MCF 10A (cell line): ENCODE results near the gene PTPRT. TPM values are rescaled to one million over a fixed set of nuclear protein-coding genes. Genes with fewer than 3 reads are reported as not detected.

ENCODE experiments used
- BruUV-seq: library from RNA; stranded (reverse); fragments of 400-500 nt; replicated peaks from 2 replicates; lab custom pipeline; 2021; lab: Mats Ljungman, UMichigan
- CTCF ChIA-PET: fragments of 300-600 bp; sonication (Branson Sonifier 250); formaldehyde crosslinking; extraction: SDS; loops from one replicate; lab custom pipeline; 2021; ENCODE audit warnings: antibody characterized with exemption, inconsistent platforms; lab: Yijun Ruan, JAX
- POLR2A ChIA-PET: fragments of 300-600, 350-650 bp; sonication (Branson Sonifier 250); formaldehyde crosslinking; extraction: SDS; loops from one replicate; lab custom pipeline; 2020; ENCODE audit warnings: antibody characterized with exemption, inconsistent platforms; lab: Yijun Ruan, JAX
- DNase-seq: peaks from one replicate; pipeline ENCODE4 v3.0.0-alpha.2; 2018; ENCODE audit not compliant: unreplicated experiment
- H3K27ac Mint-ChIP-seq: one replicate; pipeline ENCODE4 v1.8.0; 2022; ENCODE audit warnings: mild to moderate bottlenecking, low read depth, mixed read lengths; ENCODE audit not compliant: unreplicated experiment
- H3K27me3 Mint-ChIP-seq: one replicate; pipeline ENCODE4 v1.8.0; 2022; ENCODE audit warnings: mixed read lengths; ENCODE audit not compliant: insufficient read depth, unreplicated experiment
- H3K36me3 Mint-ChIP-seq: one replicate; pipeline ENCODE4 v1.8.0; 2022; ENCODE audit warnings: mild to moderate bottlenecking, moderate library complexity, mixed read lengths; ENCODE audit not compliant: insufficient read depth, unreplicated experiment
- H3K4me1 Mint-ChIP-seq: one replicate; pipeline ENCODE4 v1.8.0; 2022; ENCODE audit warnings: mixed read lengths; ENCODE audit not compliant: insufficient read depth, unreplicated experiment
- H3K4me3 Mint-ChIP-seq: one replicate; pipeline ENCODE4 v1.8.0; 2022; ENCODE audit warnings: mild to moderate bottlenecking, moderate library complexity, mixed read lengths; ENCODE audit not compliant: unreplicated experiment
- H3K9me3 Mint-ChIP-seq: one replicate; pipeline ENCODE4 v1.8.0; 2022; ENCODE audit warnings: mixed read lengths; ENCODE audit not compliant: unreplicated experiment
- CTCF ChIP-seq: fragments of 200-600 bp; IDR thresholded peaks from one replicate; pipeline ENCODE4 v1.8.0; 2022; ENCODE audit warnings: antibody characterized with exemption, mild to moderate bottlenecking; ENCODE audit not compliant: unreplicated experiment
- intact Hi-C: fragments of 100-400 bp; cut with micrococcal nuclease; formaldehyde crosslinking; loops from 2 replicates; pipeline ENCODE4 v1.14.1; 2022
- total RNA-seq: library from RNA; stranded (reverse); gene quantifications from 2 replicates; pipeline ENCODE4 v1.2.3, GENCODE V29; 2022

PTPRT gene
- total RNA-seq, 1 experiment from 2014 or later: not detected

GRCh38 chr20:42961771-42962170 lies 227.9 kb downstream of the PTPRT start:
- DNase-seq: no peak

GRCh38 chr20:42959996-42960395 lies 229.7 kb downstream of the PTPRT start:
- no TSS peak for BruUV-seq

More at GRCh38 chr20:42961771-42962170, 227.9 kb downstream of the PTPRT start:
- Mint-ChIP-seq H3K27me3 (no peaks in the 10 kb centered on the region), H3K4me1 (no peaks in the 10 kb centered on the region), H3K36me3 (peaks cover 12% of the 10 kb centered on the region), H3K27ac (no peak overlapping the region), H3K9me3 (peaks cover 36% of the 10 kb centered on the region), H3K4me3 (no peak overlapping the region)
- no TSS peak for BruUV-seq
- ChIA-PET CTCF (interaction anchor here (1.7 kb wide), 1 partner anchor 887 kb away, joined by 3 read pairs; no protein-coding TSS in a partner anchor), POLR2A (no interaction called here)
- intact Hi-C loops: no loop called here
- TF ChIP-seq CTCF: no peak

GRCh38 chr20:42958367-42959069 lies 231.2 kb downstream of the PTPRT start:
- POLR2A ChIA-PET: no interaction called here
- Mint-ChIP-seq H3K9me3 (peaks cover 35% of the 10 kb centered on the region), H3K27ac (no peak overlapping the region), H3K36me3 (peaks cover 12% of the 10 kb centered on the region), H3K27me3 (no peaks in the 10 kb centered on the region), H3K4me3 (no peak overlapping the region), H3K4me1 (no peaks in the 10 kb centered on the region)
- no peak for DNase-seq
- CTCF ChIA-PET: interaction anchor here (1.2 kb wide), 1 partner anchor 23 kb away, joined by 3 read pairs; no protein-coding TSS in a partner anchor
- intact Hi-C loops: no loop called here
- BruUV-seq: no TSS peak
- no peak for TF ChIP-seq CTCF

More at GRCh38 chr20:42959996-42960395, 229.7 kb downstream of the PTPRT start:
- no peak for DNase-seq
- H3K4me3 Mint-ChIP-seq: no peak overlapping the region
- ChIA-PET POLR2A (interaction anchor here (0.6 kb wide), 1 partner anchor 476 kb away, joined by 3 read pairs; no protein-coding TSS in a partner anchor), CTCF (interaction anchor here (0.6 kb wide), 1 partner anchor 32 kb away, joined by 3 read pairs; no protein-coding TSS in a partner anchor)
- peaks cover 12% of the 10 kb centered on the region for H3K36me3 Mint-ChIP-seq
- peaks cover 24% of the 10 kb centered on the region for H3K9me3 Mint-ChIP-seq
- H3K27ac Mint-ChIP-seq: no peak overlapping the region
- intact Hi-C loops: no loop called here
- H3K27me3 Mint-ChIP-seq: no peaks in the 10 kb centered on the region
- no peaks in the 10 kb centered on the region for H3K4me1 Mint-ChIP-seq
- no peak for TF ChIP-seq CTCF

GRCh38 chr20:42957704-42958095 lies 232.0 kb downstream of the PTPRT start:
- no peaks in the 10 kb centered on the region for H3K27me3 Mint-ChIP-seq
- BruUV-seq: no TSS peak
- CTCF ChIA-PET: no interaction called here
- POLR2A ChIA-PET: no interaction called here
- TF ChIP-seq CTCF: no peak
- no peaks in the 10 kb centered on the region for H3K4me1 Mint-ChIP-seq
- peaks cover 12% of the 10 kb centered on the region for H3K36me3 Mint-ChIP-seq
- intact Hi-C loops: no loop called here
- no peak for DNase-seq
- no peak overlapping the region for H3K4me3 Mint-ChIP-seq
- peaks cover 35% of the 10 kb centered on the region for H3K9me3 Mint-ChIP-seq
- no peak overlapping the region for H3K27ac Mint-ChIP-seq
